Ishikawa (cell line): Measurements from ENCODE around the gene GNB1L.

Experiments used
- CEBPB ChIP-seq: IDR thresholded peaks from 2 replicates; pipeline ENCODE4 v1.6.1; 2012
- CREB1 ChIP-seq: IDR thresholded peaks from 2 replicates; pipeline ENCODE4 v1.6.1; 2012; ENCODE audit warnings: low read depth
- TCF12 ChIP-seq: IDR thresholded peaks from 2 replicates; pipeline ENCODE4 v1.6.1; 2012; ENCODE audit warnings: low read depth
- TEAD4 ChIP-seq: IDR thresholded peaks from 2 replicates; pipeline ENCODE4 v1.6.1; 2012
- YY1 ChIP-seq: IDR thresholded peaks from 2 replicates; pipeline ENCODE4 v1.6.1; 2012; ENCODE audit warnings: low read depth
- ZBTB7A ChIP-seq: IDR thresholded peaks from 2 replicates; pipeline ENCODE4 v1.6.1; 2012; ENCODE audit warnings: low read depth
- TF ChIP-seq, protein P1 (sequence below): IDR thresholded peaks from 2 replicates; pipeline ENCODE4 v1.6.1; 2012

- TF ChIP-seq, protein P1, sequence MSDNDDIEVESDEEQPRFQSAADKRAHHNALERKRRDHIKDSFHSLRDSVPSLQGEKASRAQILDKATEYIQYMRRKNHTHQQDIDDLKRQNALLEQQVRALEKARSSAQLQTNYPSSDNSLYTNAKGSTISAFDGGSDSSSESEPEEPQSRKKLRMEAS, result no peak
- TF ChIP-seq CEBPB, result no peak
- TF ChIP-seq CREB1, result no peak
- TF ChIP-seq ZBTB7A, result no peak
- TF ChIP-seq YY1, result no peak
- TF ChIP-seq TEAD4, result no peak
- no peak for TF ChIP-seq TCF12
These were observed 44.9 kb downstream of the GNB1L start for GRCh38 chr22:19809741-19810140.
